ENCODE data around the gene CYP46A1.

The CYP46A1 gene

DNA sequence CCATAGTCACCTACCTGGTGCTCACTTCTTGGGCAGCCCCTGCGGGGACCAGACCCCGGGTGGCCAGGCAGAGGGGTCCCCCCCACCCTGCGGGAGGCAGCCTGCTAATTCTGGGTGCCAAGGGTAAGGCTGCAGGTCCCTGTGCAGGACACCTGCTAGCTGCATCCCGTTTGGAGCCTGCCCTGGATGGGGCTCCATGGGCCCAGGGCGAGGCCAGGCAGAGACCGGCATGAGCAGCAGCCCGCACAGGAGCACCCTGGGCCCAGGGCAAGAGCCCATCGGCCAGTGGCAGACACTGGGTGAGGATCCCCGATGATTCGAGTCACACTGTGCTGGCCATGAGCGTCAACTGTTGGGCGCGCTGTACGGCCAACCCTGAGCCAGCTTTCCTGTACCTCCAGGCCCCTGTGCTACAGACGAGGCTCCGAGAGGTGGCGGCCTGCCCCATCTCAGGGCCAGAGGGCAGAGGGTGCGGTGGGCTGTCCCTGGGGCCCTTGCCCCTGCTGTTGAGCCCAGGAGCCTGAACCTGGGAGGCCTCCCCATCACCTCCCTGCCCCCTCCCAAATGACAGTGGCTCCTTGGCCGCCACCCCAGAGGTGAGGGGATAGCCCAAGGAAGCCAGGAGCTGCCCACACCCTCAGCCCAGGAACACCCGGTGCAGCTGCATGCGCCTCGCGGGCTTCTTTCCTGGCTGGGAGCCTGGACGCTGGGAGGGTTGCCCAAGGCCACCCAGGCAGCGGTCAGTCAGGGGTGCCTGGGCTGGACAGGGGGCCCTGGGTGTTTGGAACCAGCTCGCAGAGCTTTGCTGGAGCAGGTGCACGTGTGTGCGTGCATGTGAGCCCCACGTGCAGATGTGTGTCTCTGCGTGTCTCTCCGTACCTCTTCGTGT, 47.7 kb downstream of the CYP46A1 start:
- no peak overlapping the region for H3K4me3 ChIP-seq (ENCODE audit: low read length)
- no peak for TF ChIP-seq CTCF (conservative IDR thresholded peaks at IDR 0.05; ENCODE audit: low read length)
- DNase-seq (ENCODE audit: low read depth), result no peak

DNA sequence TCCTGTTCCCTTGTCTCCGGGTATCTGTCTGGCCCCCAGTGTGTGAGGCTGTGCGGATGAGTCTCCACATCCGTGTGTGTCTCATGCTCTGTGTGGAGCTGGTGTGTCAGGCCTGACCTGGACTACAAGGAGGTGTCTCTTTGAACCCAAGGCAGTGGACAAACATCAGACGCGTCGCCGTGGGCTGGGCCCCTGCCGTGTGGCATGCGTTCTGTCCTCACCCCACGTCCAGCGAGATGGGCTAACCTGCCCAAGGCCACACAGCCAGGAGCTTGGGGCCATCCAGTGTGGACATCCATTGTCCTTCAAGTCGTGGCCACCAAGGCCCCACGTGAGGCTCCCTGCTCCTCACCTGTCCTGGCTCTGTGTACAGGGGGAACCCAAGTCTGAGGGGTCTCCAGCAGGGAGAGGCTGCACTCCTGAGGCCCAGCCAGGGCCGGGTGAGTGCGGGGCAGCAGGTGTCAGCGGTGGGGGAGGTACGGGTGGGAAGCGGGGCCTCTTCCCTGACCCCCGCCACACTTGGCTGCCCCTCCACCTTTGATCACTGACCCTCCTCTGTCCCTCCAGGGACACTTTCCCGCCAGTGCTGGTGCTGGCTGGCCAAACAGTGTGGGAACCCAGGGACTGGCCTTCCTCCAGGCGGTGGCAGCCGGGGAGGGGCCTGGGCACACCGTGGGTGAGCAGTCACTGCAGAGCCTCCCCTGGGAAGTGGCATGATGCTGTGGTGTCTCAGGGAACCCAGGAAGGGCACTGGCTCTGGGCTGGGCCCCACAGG, 48.5 kb downstream of the CYP46A1 start:
- no peak for DNase-seq (ENCODE audit: low read depth)

GRCh38 chr14:99733211-99733539, 49.1 kb downstream of the CYP46A1 start:
- TF ChIP-seq CTCF (conservative IDR thresholded peaks at IDR 0.05; ENCODE audit: low read length), result no peak
- no peak for DNase-seq (ENCODE audit: low read depth)
- H3K4me3 ChIP-seq (ENCODE audit: low read length), result no peak overlapping the region

More for the DNA sequence above, 48.5 kb downstream of the CYP46A1 start:
- no peak overlapping the region for H3K4me3 ChIP-seq (ENCODE audit: low read length)
- no peak for TF ChIP-seq CTCF (conservative IDR thresholded peaks at IDR 0.05; ENCODE audit: low read length)

DNA sequence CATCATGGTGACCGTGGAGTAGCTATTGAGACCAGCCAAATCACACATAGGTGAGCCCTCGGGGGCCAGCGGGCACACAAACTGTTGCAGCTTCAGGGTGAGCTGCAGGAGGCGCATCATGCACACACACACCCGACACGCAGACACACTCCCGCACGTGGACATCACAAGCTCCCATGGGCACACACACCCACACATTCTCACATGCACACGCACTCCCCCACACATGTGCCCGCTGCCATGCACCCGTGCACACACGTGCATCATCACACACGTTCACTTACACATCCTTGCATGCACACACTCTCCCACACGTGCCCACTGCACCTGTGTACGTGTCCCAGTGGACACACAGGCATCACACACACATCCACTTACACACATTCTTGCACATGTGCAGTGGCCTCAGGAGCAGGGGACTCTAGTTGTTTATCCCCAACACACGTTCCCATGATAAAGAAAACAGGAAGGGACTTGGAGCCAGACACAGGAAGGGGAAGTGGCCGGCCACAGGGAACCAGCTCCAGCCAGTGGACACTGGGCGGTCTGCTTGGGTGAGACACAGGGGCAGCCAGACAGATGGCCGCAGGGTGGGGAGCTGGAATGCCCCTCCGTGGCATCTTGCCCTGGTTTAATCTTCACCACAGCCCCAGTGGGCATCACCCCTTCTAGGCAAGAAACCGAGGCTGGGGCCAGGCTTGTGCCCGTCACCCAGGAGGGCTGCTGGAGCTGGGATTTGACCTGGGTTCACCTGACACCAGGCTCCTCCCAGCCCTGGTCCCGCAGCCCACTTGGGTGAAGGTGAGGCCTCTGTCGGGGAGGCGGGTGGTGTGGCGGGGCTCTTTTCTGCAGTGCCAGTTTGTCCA, 49.7 kb downstream of the CYP46A1 start:
- no peak for DNase-seq (ENCODE audit: low read depth)
- TF ChIP-seq CTCF (conservative IDR thresholded peaks at IDR 0.05; ENCODE audit: low read length), result no peak
- no peak overlapping the region for H3K4me3 ChIP-seq (ENCODE audit: low read length)

GRCh38 chr14:99734406-99735051, 50.4 kb downstream of the CYP46A1 start:
- H3K4me3 ChIP-seq (ENCODE audit: low read length), result no peak overlapping the region
- no peak for TF ChIP-seq CTCF (conservative IDR thresholded peaks at IDR 0.05; ENCODE audit: low read length)

DNA sequence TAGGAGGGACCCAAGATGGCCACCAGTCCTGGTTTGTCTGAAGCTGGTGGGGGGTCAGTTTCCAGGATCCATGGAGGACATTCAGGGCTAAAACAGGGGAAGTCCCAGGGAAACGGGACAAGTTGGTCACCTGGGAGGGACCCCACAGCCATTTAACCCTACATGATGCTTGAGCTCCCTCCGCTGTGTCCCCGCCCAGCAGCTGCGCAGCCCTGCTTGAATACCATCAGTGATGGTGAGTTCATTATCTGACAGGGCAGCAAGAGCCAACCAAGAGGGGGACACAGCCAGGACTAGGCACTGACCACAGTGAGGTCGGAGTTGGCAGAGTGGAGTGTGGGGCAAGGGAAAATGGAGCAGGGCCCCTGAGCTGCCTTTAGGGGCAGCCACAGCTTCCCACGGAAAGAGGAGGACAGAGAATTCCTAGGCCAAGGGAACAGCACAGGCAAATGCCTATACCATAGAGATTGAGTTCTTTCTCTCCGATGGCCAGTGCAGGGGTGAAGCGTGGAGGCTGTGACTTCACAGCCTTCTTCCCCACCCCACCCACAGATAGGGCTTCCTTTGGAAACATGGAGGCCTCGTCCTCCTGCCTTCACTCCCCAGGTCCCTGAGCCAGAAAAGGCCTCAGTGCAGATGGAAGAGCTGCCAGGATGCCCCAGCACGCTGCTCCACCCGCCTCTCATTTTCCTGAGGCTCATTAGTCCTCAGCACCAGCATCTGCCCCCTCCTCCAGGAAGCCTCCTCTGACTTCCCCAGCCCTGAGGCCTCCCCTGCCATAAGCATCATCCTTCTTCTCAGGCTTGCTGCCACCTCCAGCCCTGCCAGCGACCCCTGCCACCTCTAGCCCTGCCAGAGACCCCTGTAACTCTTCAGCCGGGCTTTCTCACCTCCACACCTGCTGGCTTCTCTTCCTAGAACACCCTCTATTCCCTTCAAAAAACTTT, 51.4 kb downstream of the CYP46A1 start:
- no peak overlapping the region for H3K4me3 ChIP-seq (ENCODE audit: low read length)
- DNase-seq (ENCODE audit: low read depth), result no peak
- TF ChIP-seq CTCF (conservative IDR thresholded peaks at IDR 0.05; ENCODE audit: low read length), result no peak

More at GRCh38 chr14:99734406-99735051, 50.4 kb downstream of the CYP46A1 start:
- DNase-seq (ENCODE audit: low read depth), result no peak

Measured in AG10803 (cell line).